ENCODE results near the gene ARR3. TPM values are rescaled to one million over a fixed set of nuclear protein-coding genes. Genes with fewer than 3 reads are reported as not detected.

The ARR3 gene
- polyA plus RNA-seq, 3 donors: not detected

- Histone ChIP-seq H3K9me3 (replicated peaks in 1 of 2; ENCODE audit: control insufficient read depth in 1 of 2, insufficient read depth in 1 of 2, low read length in 2 of 2) (no peaks in the 10 kb centered on the region), H3K4me2 (replicated peaks; ENCODE audit: extremely low read depth, low read length, poor library complexity, severe bottlenecking) (no peak overlapping the region), H3K9ac (ENCODE audit: insufficient read depth, low read length, poor library complexity, severe bottlenecking) (no peak overlapping the region), H4K20me1 (ENCODE audit: insufficient read depth, low read length) (no peaks in the 10 kb centered on the region), H2AFZ (ENCODE audit: insufficient read depth, low read depth, low read length, poor library complexity, severe bottlenecking) (no peak overlapping the region), H3K27ac (ENCODE audit: low read depth in 1 of 2, low read length in 2 of 2) (no peak overlapping the region), H3K4me1 (ENCODE audit: control insufficient read depth in 1 of 2, insufficient read depth in 2 of 2, low read length in 2 of 2) (no peaks in the 10 kb centered on the region), H3K79me2 (ENCODE audit: insufficient read depth, low read length) (no peaks in the 10 kb centered on the region), H3K27me3 (ENCODE audit: control insufficient read depth in 2 of 2, insufficient read depth in 2 of 2, low read length in 2 of 2) (no peaks in the 10 kb centered on the region), H3K36me3 (replicated peaks in 1 of 2; ENCODE audit: control insufficient read depth in 1 of 2, insufficient read depth in 2 of 2, low read length in 2 of 2) (no peaks in the 10 kb centered on the region), H3K4me3 (replicated peaks in 1 of 3; ENCODE audit: low read depth in 2 of 3, low read length in 3 of 3) (no peak overlapping the region)
- intact Hi-C loops (cut with micrococcal nuclease): no loop called here
- no peaks in the 10 kb centered on the region for H3K36me3 Mint-ChIP-seq
- no peak for TF ChIP-seq CTCF (IDR thresholded peaks at IDR 0.05)
- peaks cover 0 to 1% (median 0%) of the 10 kb centered on the region in 7 donors for H3K9me3 Mint-ChIP-seq
- H3K4me3 Mint-ChIP-seq: no peak overlapping the region
- H3K27ac Mint-ChIP-seq: no peak overlapping the region
- no peak for DNase-seq
- no peaks in the 10 kb centered on the region for H3K4me1 Mint-ChIP-seq
- peaks cover 0 to 4% (median 0%) of the 10 kb centered on the region in 3 donors for H3K27me3 Mint-ChIP-seq (ENCODE audit: low read depth in 3 of 3)
Observed at GRCh38 chrX:70226048-70226447, 42.1 kb upstream of the ARR3 start.

- WGBS (ENCODE audit: insufficient coverage): no CpG with 5 or more reads among the region's 2 CpGs
- no peak overlapping the region for H3K9ac ChIP-seq (ENCODE audit: insufficient read depth, low read length, poor library complexity, severe bottlenecking)
- H3K79me2 ChIP-seq (ENCODE audit: insufficient read depth, low read length): no peaks in the 10 kb centered on the region
- no peaks in the 10 kb centered on the region for H3K9me3 ChIP-seq (replicated peaks in 1 of 2; ENCODE audit: control insufficient read depth in 1 of 2, insufficient read depth in 1 of 2, low read length in 2 of 2)
- no peak for DNase-seq
- Mint-ChIP-seq H3K27ac (no peak overlapping the region), H3K4me1 (no peaks in the 10 kb centered on the region), H3K27me3 (ENCODE audit: low read depth in 3 of 3) (peaks cover 0 to 4% (median 0%) of the 10 kb centered on the region in 3 donors), H3K36me3 (no peaks in the 10 kb centered on the region), H3K4me3 (no peak overlapping the region), H3K9me3 (peaks cover 0 to 1% (median 0%) of the 10 kb centered on the region in 7 donors)
- no peaks in the 10 kb centered on the region for H4K20me1 ChIP-seq (ENCODE audit: insufficient read depth, low read length)
- TF ChIP-seq CTCF (IDR thresholded peaks at IDR 0.05): no peak
- no peak overlapping the region for H3K4me3 ChIP-seq (replicated peaks in 1 of 3; ENCODE audit: low read depth in 2 of 3, low read length in 3 of 3)
- H3K36me3 ChIP-seq (replicated peaks in 1 of 2; ENCODE audit: control insufficient read depth in 1 of 2, insufficient read depth in 2 of 2, low read length in 2 of 2): no peaks in the 10 kb centered on the region
- intact Hi-C loops (cut with micrococcal nuclease): no loop called here
- H2AFZ ChIP-seq (ENCODE audit: insufficient read depth, low read depth, low read length, poor library complexity, severe bottlenecking): no peak overlapping the region
- H3K27ac ChIP-seq (ENCODE audit: low read depth in 1 of 2, low read length in 2 of 2): no peak overlapping the region
- no peaks in the 10 kb centered on the region for H3K27me3 ChIP-seq (ENCODE audit: control insufficient read depth in 2 of 2, insufficient read depth in 2 of 2, low read length in 2 of 2)
- no peaks in the 10 kb centered on the region for H3K4me1 ChIP-seq (ENCODE audit: control insufficient read depth in 1 of 2, insufficient read depth in 2 of 2, low read length in 2 of 2)
- no peak overlapping the region for H3K4me2 ChIP-seq (replicated peaks; ENCODE audit: extremely low read depth, low read length, poor library complexity, severe bottlenecking)
Observed at GRCh38 chrX:70226687-70227086, 41.4 kb upstream of the ARR3 start.

Data from CD14-positive monocyte (primary cell).